ENCODE measurements around the gene CDPF1.

- TF ChIP-seq CTCF (conservative IDR thresholded peaks at IDR 0.05; ENCODE audit: low read depth, low read length) (no peak), POLR2A (IDR thresholded peaks at IDR 0.05; ENCODE audit: low read depth, low read length) (no peak), SMC3 (IDR thresholded peaks at IDR 0.05; ENCODE audit: low read depth, low read length) (no peak), MXI1 (IDR thresholded peaks at IDR 0.05; ENCODE audit: borderline replicate concordance, low read depth, low read length) (no peak), RAD21 (IDR thresholded peaks at IDR 0.05; ENCODE audit: low read length) (no peak), MAFK (IDR thresholded peaks at IDR 0.05; ENCODE audit: low read depth, low read length) (no peak), BHLHE40 (IDR thresholded peaks at IDR 0.05; ENCODE audit: low read depth, low read length) (no peak), RFX5 (IDR thresholded peaks at IDR 0.05; ENCODE audit: low read depth, low read length) (no peak), USF2 (IDR thresholded peaks at IDR 0.05; ENCODE audit: low read depth, low read length) (no peak), CEBPB (IDR thresholded peaks at IDR 0.05; ENCODE audit: low read depth, low read length) (no peak), CHD1 (IDR thresholded peaks at IDR 0.05; ENCODE audit: low read depth, low read length) (no peak), RCOR1 (IDR thresholded peaks at IDR 0.05; ENCODE audit: insufficient replicate concordance, low read length) (no peak)
- TF ChIP-seq, protein P1, sequence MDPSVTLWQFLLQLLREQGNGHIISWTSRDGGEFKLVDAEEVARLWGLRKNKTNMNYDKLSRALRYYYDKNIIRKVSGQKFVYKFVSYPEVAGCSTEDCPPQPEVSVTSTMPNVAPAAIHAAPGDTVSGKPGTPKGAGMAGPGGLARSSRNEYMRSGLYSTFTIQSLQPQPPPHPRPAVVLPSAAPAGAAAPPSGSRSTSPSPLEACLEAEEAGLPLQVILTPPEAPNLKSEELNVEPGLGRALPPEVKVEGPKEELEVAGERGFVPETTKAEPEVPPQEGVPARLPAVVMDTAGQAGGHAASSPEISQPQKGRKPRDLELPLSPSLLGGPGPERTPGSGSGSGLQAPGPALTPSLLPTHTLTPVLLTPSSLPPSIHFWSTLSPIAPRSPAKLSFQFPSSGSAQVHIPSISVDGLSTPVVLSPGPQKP (IDR thresholded peaks at IDR 0.05; ENCODE audit: borderline replicate concordance, low read depth, low read length), result no peak
These were observed 9.6 kb downstream of the CDPF1 start for GRCh38 chr22:46240506-46240905.
